ACC112 (cell line): Measurements from ENCODE around the gene CLIC3.

Experiments
- H2AFZ ChIP-seq: fragments of 200-600 bp; sonication (generic); one replicate; pipeline ENCODE4 v1.6.0; 2017; ENCODE audit warnings: antibody characterized with exemption, low read length; ENCODE audit not compliant: unreplicated experiment
- H3K27ac ChIP-seq: fragments of 200-600 bp; sonication (generic); 2 replicates; pipeline ENCODE4 v1.5.1; 2014; ENCODE audit warnings: low read depth, mild to moderate bottlenecking, antibody characterized with exemption, low read length, moderate library complexity
- H3K27me3 ChIP-seq: fragments of 200-600 bp; sonication (generic); 2 replicates; pipeline ENCODE4 v1.6.1; 2014; ENCODE audit warnings: mild to moderate bottlenecking, antibody characterized with exemption, low read length, moderate library complexity, mixed read lengths; ENCODE audit not compliant: insufficient read depth
- H3K36me3 ChIP-seq: fragments of 200-600 bp; sonication (generic); 2 replicates; pipeline ENCODE4 v1.6.1; 2016; ENCODE audit warnings: mild to moderate bottlenecking, antibody characterized with exemption, low read length, moderate library complexity, mixed read lengths; ENCODE audit not compliant: insufficient read depth
- H3K4me1 ChIP-seq: fragments of 200-600 bp; sonication (generic); one replicate; pipeline ENCODE4 v1.6.1; 2016; ENCODE audit warnings: low read length, mixed read lengths; ENCODE audit not compliant: insufficient read depth, unreplicated experiment, control insufficient read depth
- H3K4me3 ChIP-seq: fragments of 200-600 bp; sonication (generic); 2 replicates; pipeline ENCODE4 v1.5.1; 2014; ENCODE audit warnings: mild to moderate bottlenecking, low read depth, low read length
- H3K79me2 ChIP-seq: fragments of 200-600 bp; sonication (generic); one replicate; pipeline ENCODE4 v1.6.0; 2016; ENCODE audit warnings: low read length; ENCODE audit not compliant: control insufficient read depth, unreplicated experiment, insufficient read depth

The CLIC3 gene

DNA sequence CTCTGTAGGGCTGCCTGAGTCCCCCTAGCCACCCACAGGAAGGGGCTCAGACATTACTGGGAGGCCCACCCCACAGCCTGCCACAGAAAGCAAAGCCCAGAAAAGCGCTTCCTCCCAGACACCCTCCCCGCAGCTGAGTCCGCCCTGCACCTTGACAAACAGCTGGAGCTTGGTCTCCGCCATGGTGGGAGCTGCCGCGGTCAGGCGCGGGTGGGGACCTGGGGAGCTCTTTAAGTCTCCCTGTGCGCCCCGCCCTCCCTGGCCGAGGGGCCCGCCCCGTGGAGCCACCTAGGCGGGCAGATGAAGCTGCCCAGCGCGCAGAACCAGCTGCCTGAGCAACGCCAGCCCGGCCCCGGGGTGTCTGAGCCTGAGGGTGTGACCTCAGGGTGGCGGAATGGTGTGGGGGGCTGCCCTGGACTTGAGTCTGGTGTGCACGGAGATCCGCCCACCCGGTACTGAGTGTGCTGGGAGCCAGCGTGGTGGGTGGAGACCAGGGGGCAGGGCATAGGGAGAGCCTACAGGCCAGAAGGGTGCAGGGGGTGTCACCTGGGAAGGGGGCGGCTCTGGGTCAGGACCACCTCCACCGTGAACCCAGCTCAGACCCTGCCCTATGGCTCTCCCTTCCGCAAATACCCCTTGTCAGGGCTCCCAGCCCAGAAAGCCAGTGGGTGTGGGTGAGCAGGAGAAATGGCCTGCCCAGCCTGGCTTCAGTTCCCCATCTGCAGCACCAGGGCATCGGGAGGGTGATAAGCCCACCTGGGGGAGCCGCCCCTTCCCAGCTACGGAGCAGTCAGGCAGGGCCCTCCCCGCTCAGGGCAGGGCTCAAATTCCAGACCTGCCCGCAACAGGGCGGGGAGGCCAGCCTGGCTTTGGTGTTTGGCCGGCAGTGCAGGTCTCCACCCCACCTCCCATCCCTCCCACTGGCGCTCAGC, at the start of gene CLIC3:
Gene CLIC3 (minus strand): TSS at position 208 of the 932 bp plus-strand sequence. CDS start 25 bp downstream, at position 183.
- no peaks in the 10 kb centered on the region for H3K27me3 ChIP-seq
- H3K27ac ChIP-seq: no peak within 1 kb of the TSS; the same call in 1 of the 2 replicates
- peaks cover 11% of the 10 kb centered on the region for H3K79me2 ChIP-seq
- peak within 1 kb of the TSS; percentile 18 for H3K4me3 ChIP-seq
- H3K4me1 ChIP-seq: peaks cover 37% of the 10 kb centered on the region
- no peak within 1 kb of the TSS for H2AFZ ChIP-seq
- H3K36me3 ChIP-seq: no peaks in the 10 kb centered on the region

- no peak overlapping the region for H3K27ac ChIP-seq
- H3K4me3 ChIP-seq: peak overlapping the region; percentile 91
- H3K36me3 ChIP-seq: no peaks in the 10 kb centered on the region
- H3K27me3 ChIP-seq: peaks cover 11% of the 10 kb centered on the region; the same call in 1 of the 2 replicates
- H3K79me2 ChIP-seq: peaks cover 20% of the 10 kb centered on the region
- H3K4me1 ChIP-seq: peaks cover 4% of the 10 kb centered on the region
- peak overlapping the region; percentile 85 for H2AFZ ChIP-seq
These were observed 49.1 kb upstream of the CLIC3 start for GRCh38 chr9:137045294-137046087.

GRCh38 chr9:137044502-137045177, 48.3 kb upstream of the CLIC3 start:
- H3K79me2 ChIP-seq: peaks cover 20% of the 10 kb centered on the region
- H3K36me3 ChIP-seq: no peaks in the 10 kb centered on the region
- H3K4me1 ChIP-seq: peaks cover 4% of the 10 kb centered on the region
- H3K27ac ChIP-seq: no peak overlapping the region
- no peak overlapping the region for H2AFZ ChIP-seq
- H3K4me3 ChIP-seq: peak overlapping the region; percentile 91
- peaks cover 5% of the 10 kb centered on the region; the same call in 1 of the 2 replicates for H3K27me3 ChIP-seq

- no peak overlapping the region for H2AFZ ChIP-seq
- H3K4me1 ChIP-seq: peaks cover 4% of the 10 kb centered on the region
- H3K4me3 ChIP-seq: no peak overlapping the region; the same call in 1 of the 2 replicates
- no peaks in the 10 kb centered on the region for H3K27me3 ChIP-seq
- H3K79me2 ChIP-seq: peaks cover 20% of the 10 kb centered on the region
- H3K36me3 ChIP-seq: no peaks in the 10 kb centered on the region
- no peak overlapping the region for H3K27ac ChIP-seq
These were observed 47.7 kb upstream of the CLIC3 start for GRCh38 chr9:137044037-137044436.

DNA sequence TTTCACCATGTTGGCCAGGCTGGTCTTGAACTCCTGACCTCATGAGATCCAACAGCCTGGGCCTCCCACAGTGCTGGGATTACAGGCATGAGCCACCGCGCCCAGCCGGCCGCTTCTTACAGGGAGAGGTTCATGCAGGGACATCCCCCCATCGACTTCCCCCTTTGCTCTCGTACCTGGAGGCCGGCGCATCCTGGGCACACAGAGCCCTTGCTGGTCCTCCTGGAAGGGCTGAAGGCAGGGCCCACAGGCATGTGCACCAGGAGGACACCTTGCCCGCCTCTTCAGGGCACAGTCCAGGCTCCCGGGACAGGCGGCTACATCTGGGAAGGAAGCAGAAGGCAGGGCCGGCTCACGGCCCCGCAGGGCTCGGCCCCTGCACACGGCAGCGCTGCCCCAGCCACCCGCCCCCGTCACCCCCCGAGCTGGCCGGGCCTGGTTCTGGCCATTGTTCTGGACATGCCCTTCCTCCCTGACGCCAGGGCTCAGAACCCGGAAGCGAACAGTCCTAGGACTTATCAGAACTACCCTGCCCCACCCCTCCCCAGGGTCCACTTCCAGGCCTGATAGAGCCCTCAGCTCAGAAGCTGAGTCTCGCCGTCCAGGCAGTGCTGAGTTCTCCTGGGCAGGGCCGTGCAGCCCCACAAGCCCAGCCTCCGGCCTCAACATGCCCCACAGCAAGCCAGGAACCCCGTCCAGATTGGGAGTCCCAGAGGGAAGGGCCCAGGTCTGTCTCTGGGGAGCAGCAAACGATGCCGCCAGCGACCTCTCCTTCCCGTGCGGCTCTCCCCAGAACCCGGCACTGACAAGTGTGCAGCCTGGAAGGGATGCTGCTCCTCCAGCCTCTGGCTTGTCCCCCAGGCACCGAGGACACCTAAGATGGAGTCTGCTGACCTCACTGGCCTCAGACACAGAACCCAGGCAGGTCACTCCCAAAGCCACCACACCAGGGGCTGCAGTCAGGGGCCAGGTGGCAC, 46.7 kb upstream of the CLIC3 start:
- no peak overlapping the region for H3K27ac ChIP-seq
- no peaks in the 10 kb centered on the region; the same call in 1 of the 2 replicates for H3K36me3 ChIP-seq
- H3K79me2 ChIP-seq: peaks cover 20% of the 10 kb centered on the region
- no peak overlapping the region for H2AFZ ChIP-seq
- peaks cover 4% of the 10 kb centered on the region for H3K4me1 ChIP-seq
- no peak overlapping the region for H3K4me3 ChIP-seq
- H3K27me3 ChIP-seq: no peaks in the 10 kb centered on the region

DNA sequence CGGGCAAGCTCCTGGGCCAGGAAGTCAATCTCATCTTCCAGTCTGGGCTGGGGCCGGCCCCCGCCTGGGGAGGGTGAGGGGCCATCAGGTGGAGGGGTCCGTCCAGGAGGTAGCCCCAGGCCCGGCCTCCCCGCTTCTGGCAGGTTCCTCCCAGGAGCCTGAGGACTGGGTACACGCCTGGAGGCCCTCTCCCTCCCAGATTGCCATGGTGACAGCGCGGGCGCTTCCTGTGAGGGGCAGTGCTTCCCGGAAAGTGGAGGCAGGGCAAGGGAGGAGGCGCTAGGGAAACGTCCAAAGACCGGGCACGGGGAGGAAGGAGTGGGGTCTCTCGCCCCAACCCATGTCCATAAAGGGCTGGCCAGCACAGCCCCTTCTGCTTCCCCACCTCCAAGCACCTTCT, 44.8 kb upstream of the CLIC3 start:
- Histone ChIP-seq H2AFZ (no peak overlapping the region), H3K36me3 (no peaks in the 10 kb centered on the region; the same call in 1 of the 2 replicates), H3K4me3 (no peak overlapping the region), H3K27ac (no peak overlapping the region), H3K79me2 (peaks cover 20% of the 10 kb centered on the region), H3K27me3 (no peaks in the 10 kb centered on the region), H3K4me1 (peaks cover 4% of the 10 kb centered on the region)

DNA sequence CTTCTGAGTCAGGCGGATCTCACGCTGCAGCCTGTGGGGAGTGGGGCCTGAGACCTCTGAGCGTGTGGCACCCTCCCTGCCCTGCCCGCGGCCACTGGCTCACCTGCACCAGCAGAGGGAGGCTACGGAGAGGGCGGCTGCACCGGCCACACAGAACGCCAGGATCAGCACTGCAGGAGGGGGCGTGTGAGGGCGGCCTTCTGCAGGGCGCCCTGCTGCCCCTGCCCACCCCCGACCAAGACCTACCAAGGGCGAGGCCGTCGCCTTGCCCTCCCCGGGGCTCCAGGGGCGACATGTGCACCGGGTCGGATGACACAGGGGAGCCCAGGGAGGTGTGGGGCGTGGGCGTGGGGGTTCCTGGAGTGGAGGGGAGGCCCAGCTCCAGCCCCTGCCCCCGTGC, 44.2 kb upstream of the CLIC3 start:
- Histone ChIP-seq H3K27me3 (no peaks in the 10 kb centered on the region), H3K4me3 (no peak overlapping the region), H3K27ac (no peak overlapping the region), H2AFZ (no peak overlapping the region), H3K36me3 (no peaks in the 10 kb centered on the region; the same call in 1 of the 2 replicates), H3K79me2 (peaks cover 20% of the 10 kb centered on the region), H3K4me1 (peaks cover 4% of the 10 kb centered on the region)

GRCh38 chr9:137039611-137040366, 43.4 kb upstream of the CLIC3 start:
- Histone ChIP-seq H3K27ac (no peak overlapping the region), H3K36me3 (no peaks in the 10 kb centered on the region; the same call in 1 of the 2 replicates), H3K4me1 (peaks cover 4% of the 10 kb centered on the region), H2AFZ (no peak overlapping the region), H3K27me3 (no peaks in the 10 kb centered on the region), H3K79me2 (peaks cover 17% of the 10 kb centered on the region), H3K4me3 (no peak overlapping the region)

GRCh38 chr9:137038916-137039315, 42.5 kb upstream of the CLIC3 start:
- Histone ChIP-seq H3K27ac (no peak overlapping the region), H3K27me3 (no peaks in the 10 kb centered on the region), H3K4me3 (no peak overlapping the region), H3K36me3 (no peaks in the 10 kb centered on the region; the same call in 1 of the 2 replicates), H3K4me1 (peaks cover 5% of the 10 kb centered on the region), H3K79me2 (peaks cover 8% of the 10 kb centered on the region), H2AFZ (no peak overlapping the region)
